Measurements from ENCODE around the gene DNAJC13.
"Not testable (repeated sequence)": the region's sequence is repeated elsewhere in the genome, so short reads cannot be mapped to it uniquely, and the experiment has no call there.

The DNAJC13 gene

GRCh38 chr3:132416807-132417694 lies at the start of gene DNAJC13:
DNAJC13 (plus strand) TSS chr3:132417502; CDS start chr3:132434551, 17,049 bp downstream.
- peak; percentile 87 for DNase-seq

- DNase-seq = no peak
Measured at GRCh38 chr3:132368515-132368914, 48.8 kb upstream of the DNAJC13 start.

GRCh38 chr3:132368962-132369361 lies 48.3 kb upstream of the DNAJC13 start:
- no peak for DNase-seq

GRCh38 chr3:132376945-132377354 lies 40.4 kb upstream of the DNAJC13 start:
- DNase-seq = not testable (repeated sequence)

GRCh38 chr3:132378048-132378762 lies 39.1 kb upstream of the DNAJC13 start:
- DNase-seq = no peak

- peak; percentile 82 for DNase-seq
Measured at GRCh38 chr3:132378846-132379245, 38.5 kb upstream of the DNAJC13 start.

- DNase-seq = no peak
Measured at GRCh38 chr3:132380920-132381319, 36.4 kb upstream of the DNAJC13 start.

- DNase-seq = no peak
Measured at GRCh38 chr3:132381348-132381944, 35.9 kb upstream of the DNAJC13 start.

- DNase-seq = no peak
Measured at GRCh38 chr3:132382267-132382666, 35.0 kb upstream of the DNAJC13 start.

- DNase-seq = no peak
Measured at GRCh38 chr3:132382688-132383194, 34.6 kb upstream of the DNAJC13 start.

- no peak for DNase-seq
Measured at GRCh38 chr3:132386259-132386658, 31.0 kb upstream of the DNAJC13 start.

GRCh38 chr3:132392675-132393074 lies 24.6 kb upstream of the DNAJC13 start:
- not testable (repeated sequence) for DNase-seq

- no peak for DNase-seq
Measured at GRCh38 chr3:132394320-132394719, 23.0 kb upstream of the DNAJC13 start.

GRCh38 chr3:132395126-132395525 lies 22.2 kb upstream of the DNAJC13 start:
- DNase-seq = no peak

- no peak for DNase-seq
Measured at GRCh38 chr3:132396255-132396654, 21.0 kb upstream of the DNAJC13 start.

- DNase-seq = not testable (repeated sequence)
Measured at GRCh38 chr3:132396776-132397175, 20.5 kb upstream of the DNAJC13 start.

- DNase-seq = peak; percentile 19
Measured at GRCh38 chr3:132399054-132399929, 18.0 kb upstream of the DNAJC13 start.

- DNase-seq = no peak
Measured at GRCh38 chr3:132401255-132401654, 16.0 kb upstream of the DNAJC13 start.

- no peak for DNase-seq
Measured at GRCh38 chr3:132404276-132404675, 13.0 kb upstream of the DNAJC13 start.

- peak; percentile 57 for DNase-seq
Measured at GRCh38 chr3:132405188-132405587, 12.1 kb upstream of the DNAJC13 start.

GRCh38 chr3:132405609-132406299 lies 11.5 kb upstream of the DNAJC13 start:
- DNase-seq = no peak

- no peak for DNase-seq
Measured at GRCh38 chr3:132406587-132406986, 10.7 kb upstream of the DNAJC13 start.

Data from NCI-H2029 treated with DMSO at 0.1 percent for 48 hours (cell line).